Progenitor cell of endocrine pancreas (in vitro differentiated cells): Measurements from ENCODE around the gene KPTN. TPM values are rescaled to one million over a fixed set of nuclear protein-coding genes. Genes with fewer than 3 reads are reported as not detected.
A peak's percentile ranks its signal among the peaks of the same experiment; 100 is the strongest.

Experiments
- DNase-seq: peaks from one replicate; pipeline ENCODE4 v3.0.0; 2021; ENCODE audit warnings: low spot score; ENCODE audit not compliant: unreplicated experiment
- H3K27ac Mint-ChIP-seq: 2 replicates; pipeline ENCODE4 v1.8.0; 2021; ENCODE audit warnings: mild to moderate bottlenecking, moderate library complexity, mixed read lengths
- H3K27me3 Mint-ChIP-seq: 2 replicates; pipeline ENCODE4 v1.8.0; 2021; ENCODE audit warnings: mixed read lengths
- H3K36me3 Mint-ChIP-seq: 2 replicates; pipeline ENCODE4 v1.8.0; 2022; ENCODE audit warnings: mixed read lengths; ENCODE audit not compliant: insufficient read depth
- H3K4me1 Mint-ChIP-seq: 2 replicates; pipeline ENCODE4 v1.8.0; 2021; ENCODE audit warnings: low read depth, mixed read lengths
- H3K4me3 Mint-ChIP-seq: 2 replicates; pipeline ENCODE4 v1.8.0; 2021; ENCODE audit warnings: low read depth, mild to moderate bottlenecking, moderate library complexity, mixed read lengths
- H3K9me3 Mint-ChIP-seq: 2 replicates; pipeline ENCODE4 v1.8.0; 2021; ENCODE audit warnings: low read depth, mixed read lengths
- CTCF ChIP-seq: fragments of 200-600 bp; sonication (generic); IDR thresholded peaks from one replicate; pipeline ENCODE4 v1.5.0; 2021; ENCODE audit warnings: antibody characterized with exemption, mild to moderate bottlenecking; ENCODE audit not compliant: unreplicated experiment
- total RNA-seq: library from RNA; stranded (reverse); gene quantifications from 2 replicates; pipeline ENCODE4 v1.2.1, GENCODE V29; 2021

The KPTN gene
- total RNA-seq, 1 donor from 2014 or later = 30.5 TPM

- H3K36me3 Mint-ChIP-seq = no peaks in the 10 kb centered on the region
- H3K27me3 Mint-ChIP-seq = peaks cover 50% of the 10 kb centered on the region
- DNase-seq = peak; percentile 84
- no peaks in the 10 kb centered on the region for H3K9me3 Mint-ChIP-seq
- peak overlapping the region; percentile 25 for H3K4me3 Mint-ChIP-seq
- TF ChIP-seq CTCF = peak; percentile 86
- H3K4me1 Mint-ChIP-seq = peaks cover 3% of the 10 kb centered on the region
- H3K27ac Mint-ChIP-seq = peak overlapping the region; percentile 86
Measured at GRCh38 chr19:47427241-47428176, 56.5 kb downstream of the KPTN start.

Other genes starting within 250 kb of the KPTN start
- gene CCDC9, start 227.7 kb downstream of the KPTN start, total RNA-seq = 34.4 and 36.1 TPM in 2 replicates
- gene INAFM1, start 209.3 kb downstream of the KPTN start, total RNA-seq = 9.1 and 11.8 TPM in 2 replicates
- 2.4 and 2.9 TPM in 2 replicates for gene C5AR1, start 174.4 kb downstream of the KPTN start, total RNA-seq
- gene C5AR2, start 152.0 kb downstream of the KPTN start, total RNA-seq = not detected in 2 replicates
- gene DHX34, start 134.9 kb downstream of the KPTN start, total RNA-seq = 37.7 and 42.1 TPM in 2 replicates
- 25.5 and 30.8 TPM in 2 replicates for gene MEIS3, start 64.7 kb downstream of the KPTN start, total RNA-seq
- 1.2 and 1.4 TPM in 2 replicates for gene SLC8A2, start 12.3 kb downstream of the KPTN start, total RNA-seq
- 77.8 and 80.0 TPM in 2 replicates for gene NAPA, start 30.8 kb upstream of the KPTN start, total RNA-seq
- not detected in 2 replicates for gene ZNF541, start 88.9 kb upstream of the KPTN start, total RNA-seq
- 31.9 and 37.4 TPM in 2 replicates for gene BICRA, start 124.9 kb upstream of the KPTN start, total RNA-seq
- 0.41 and 0.64 TPM in 2 replicates for gene EHD2, start 229.2 kb upstream of the KPTN start, total RNA-seq